ENCODE data around the gene PCSK5.

DNA sequence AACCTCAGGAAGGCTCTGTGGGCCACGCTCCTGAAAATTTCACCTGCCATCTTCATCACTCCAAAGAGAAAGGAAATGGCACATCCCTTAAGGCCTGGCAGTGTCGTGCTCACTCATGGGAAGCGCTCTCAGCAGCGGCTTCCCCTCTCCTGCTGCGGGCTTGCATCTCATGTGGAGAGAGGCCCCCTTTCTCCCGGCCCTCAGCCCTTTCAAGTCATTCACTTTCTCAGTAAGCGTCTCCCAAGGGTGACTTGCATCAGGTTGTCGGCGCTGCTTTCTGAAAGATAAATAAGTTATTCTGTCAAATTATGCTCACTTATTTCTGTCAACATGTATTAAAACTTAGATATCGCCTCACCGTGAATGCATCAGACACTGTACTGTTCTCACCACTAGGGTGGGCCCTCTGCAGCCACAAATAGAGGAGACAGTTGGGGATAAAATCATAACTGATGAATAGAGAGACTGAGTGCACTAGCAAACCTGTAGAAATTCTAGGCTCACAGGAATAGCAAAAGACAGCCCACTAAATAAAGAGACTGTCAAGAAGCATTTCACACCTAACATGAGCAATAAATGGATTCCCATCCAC lies 329.2 kb downstream of the PCSK5 start:
- no peak for TF ChIP-seq POLR2A (IDR thresholded peaks at IDR 0.05; ENCODE audit: low read length)
- no peak for TF ChIP-seq GATA1 (IDR thresholded peaks at IDR 0.05; ENCODE audit: low read depth, low read length)
